HCT116 (cell line): ENCODE results near the gene EVC2. TPM values are rescaled to one million over a fixed set of nuclear protein-coding genes. Genes with fewer than 3 reads are reported as not detected.

ENCODE experiments used
- ATAC-seq: fragments of 200-7000 bp; cut with Tn5 transposase; 2 replicates; pipeline ENCODE4 v1.9.1; 2020; ENCODE audit warnings: mild to moderate bottlenecking, moderate library complexity
- BruUV-seq: library from RNA; stranded (reverse); fragments of 400-500 nt; replicated peaks from 2 replicates; lab custom pipeline; 2021; lab: Mats Ljungman, UMichigan
- CTCF ChIA-PET: fragments of 300-600 bp; sonication (Branson Sonifier 250); formaldehyde crosslinking; loops from one replicate; lab custom pipeline; 2021; ENCODE audit warnings: antibody characterized with exemption; lab: Charles Lee
- POLR2A ChIA-PET: fragments of 300-600, 350-600 bp; sonication (Branson Sonifier 250); formaldehyde crosslinking; loops from one replicate; lab custom pipeline; 2021; ENCODE audit warnings: antibody characterized with exemption; lab: Charles Lee
- RAD21 ChIA-PET, 2 experiments: fragments of 300-600 bp; sonication (Branson Sonifier 250); formaldehyde crosslinking; loops; one replicate each; lab custom pipeline; 2023; ENCODE audit warnings: low total read pairs in 2 of 2; ENCODE audit not compliant: uncharacterized antibody in 2 of 2, unreplicated experiment in 2 of 2, low non-redundant PET in 1 of 2; lab: Charles Lee
- DNase-seq: peaks from one replicate; pipeline ENCODE4 v3.0.0-alpha.2; 2010; ENCODE audit warnings: low read depth, low spot score
- H2AFZ ChIP-seq: fragments of 200-600 bp; shearing (Covaris generic), sonication (generic); 2 replicates; pipeline ENCODE4 v1.6.1; 2017; ENCODE audit warnings: low read depth, mixed run types, mixed read lengths, antibody characterized with exemption, low read length; ENCODE audit not compliant: poor library complexity, severe bottlenecking
- H3K27ac ChIP-seq: 2 replicates; pipeline ENCODE4 v1.5.1; 2012; ENCODE audit warnings: low read depth, low read length
- H3K27me3 ChIP-seq: fragments of 200-600 bp; sonication (generic); 2 replicates; pipeline ENCODE4 v1.6.1; 2016; ENCODE audit warnings: mixed run types, low read length, mixed read lengths; ENCODE audit not compliant: insufficient read depth
- H3K36me3 ChIP-seq, 2 experiments: fragments of 200-500 bp in 1 of 2; fragments of 200-600 bp in 1 of 2; sonication (Bioruptor generic) in 1 of 2; sonication (generic) in 1 of 2; 2 replicates each; pipeline versions ENCODE4 v1.5.1 to v1.6.1; 2014 to 2016; ENCODE audit warnings: low read length in 2 of 2, inconsistent platforms in 1 of 2, mixed read lengths in 1 of 2, mixed run types in 1 of 2; ENCODE audit not compliant: insufficient read depth in 2 of 2, control insufficient read depth in 1 of 2
- H3K4me1 ChIP-seq, 2 experiments: fragments of 200-600 bp in 1 of 2; sonication (generic) in 1 of 2; 2 replicates each; pipeline versions ENCODE4 v1.5.1 to v1.6.1; 2012 to 2017; ENCODE audit warnings: low read length in 2 of 2, inconsistent platforms in 1 of 2, mild to moderate bottlenecking in 1 of 2, mixed read lengths in 1 of 2, mixed run types in 1 of 2, moderate library complexity in 1 of 2; ENCODE audit not compliant: insufficient read depth in 2 of 2, control insufficient read depth in 1 of 2
- H3K4me2 ChIP-seq: fragments of 200-600 bp; sonication (generic); 2 replicates; pipeline ENCODE4 v1.6.1; 2017; ENCODE audit warnings: mixed run types, low read length, mixed read lengths
- H3K4me3 ChIP-seq, 2 experiments: fragments of 200-600 bp in 1 of 2; sonication (generic) in 1 of 2; replicated peaks in 1 of 2; 2 replicates each; pipeline ENCODE4 v1.5.1; 2011 to 2016; ENCODE audit warnings: low read length in 2 of 2, control low read depth in 1 of 2, low read depth in 1 of 2, mild to moderate bottlenecking in 1 of 2, mixed read lengths in 1 of 2, mixed run types in 1 of 2
- H3K79me2 ChIP-seq: fragments of 200-600 bp; sonication (generic); 2 replicates; pipeline ENCODE4 v1.6.1; 2017; ENCODE audit warnings: mild to moderate bottlenecking, mixed run types, low read length, moderate library complexity, mixed read lengths; ENCODE audit not compliant: insufficient read depth
- H3K9ac ChIP-seq: fragments of 200-600 bp; sonication (generic); 2 replicates; pipeline ENCODE4 v1.6.1; 2016; ENCODE audit warnings: low read length, mixed read lengths
- H3K9me2 ChIP-seq: fragments of 200-600 bp; sonication (generic), shearing (Covaris generic); 2 replicates; pipeline ENCODE4 v1.6.1; 2017; ENCODE audit warnings: mixed run types, mild to moderate bottlenecking, moderate library complexity; ENCODE audit not compliant: insufficient read depth
- H3K9me3 ChIP-seq, 2 experiments: fragments of 200-500 bp in 1 of 2; fragments of 200-600 bp in 1 of 2; sonication (Bioruptor generic) in 1 of 2; sonication (generic) in 1 of 2; 2 replicates each; pipeline ENCODE4 v1.6.1; 2014 to 2017; ENCODE audit warnings: low read length in 2 of 2, mixed read lengths in 2 of 2, inconsistent platforms in 1 of 2, low read depth in 1 of 2, mild to moderate bottlenecking in 1 of 2, mixed run types in 1 of 2, moderate library complexity in 1 of 2; ENCODE audit not compliant: control insufficient read depth in 1 of 2, insufficient read depth in 1 of 2
- H4K20me1 ChIP-seq: fragments of 200-600 bp; sonication (generic), shearing (Covaris generic); 2 replicates; pipeline ENCODE4 v1.6.1; 2017; ENCODE audit warnings: mixed run types, mild to moderate bottlenecking, moderate library complexity; ENCODE audit not compliant: insufficient read depth
- ATF3 ChIP-seq: IDR thresholded peaks from 2 replicates; pipeline ENCODE4 v1.6.1; 2012
- CBX3 ChIP-seq: IDR thresholded peaks from 2 replicates; pipeline ENCODE4 v1.6.1; 2012; ENCODE audit warnings: low read depth
- CEBPB ChIP-seq: IDR thresholded peaks from 2 replicates; pipeline ENCODE4 v1.6.1; 2012; ENCODE audit warnings: low read depth
- CTCF ChIP-seq, 3 experiments: fragments of 200-600 bp in 1 of 3; sonication (generic) in 1 of 3; IDR thresholded peaks in 2 of 3; conservative IDR thresholded peaks in 1 of 3; 2 replicates each; pipeline ENCODE4 v1.5.1; 2012 to 2017; ENCODE audit warnings: low read depth in 2 of 3, low read length in 2 of 3, antibody characterized with exemption in 1 of 3, borderline replicate concordance in 1 of 3, control low read depth in 1 of 3, mild to moderate bottlenecking in 1 of 3, mixed read lengths in 1 of 3, mixed run types in 1 of 3, moderate library complexity in 1 of 3; ENCODE audit not compliant: insufficient read depth in 1 of 3
- EGR1 ChIP-seq: IDR thresholded peaks from 2 replicates; pipeline ENCODE4 v1.6.1; 2012; ENCODE audit warnings: low read depth
- EZH2 ChIP-seq: fragments of 200-600 bp; sonication (generic); IDR thresholded peaks from 2 replicates; pipeline ENCODE4 v1.6.1; 2017; ENCODE audit warnings: antibody characterized with exemption, mixed run types
- EZH2phosphoT487 ChIP-seq: fragments of 200-600 bp; IDR thresholded peaks from 2 replicates; pipeline ENCODE4 v1.6.1; 2018; ENCODE audit warnings: antibody characterized with exemption, borderline replicate concordance
- JUND ChIP-seq: IDR thresholded peaks from 2 replicates; pipeline ENCODE4 v1.6.1; 2012
- POLR2AphosphoS5 ChIP-seq: IDR thresholded peaks from 2 replicates; pipeline ENCODE4 v1.6.1; 2011; ENCODE audit warnings: mild to moderate bottlenecking, low read depth, low read length, moderate library complexity
- SIN3A ChIP-seq: IDR thresholded peaks from 2 replicates; pipeline ENCODE4 v1.6.1; 2012; ENCODE audit warnings: low read depth
- SP1 ChIP-seq: IDR thresholded peaks from 2 replicates; pipeline ENCODE4 v1.6.1; 2012; ENCODE audit warnings: low read depth
- SRF ChIP-seq: IDR thresholded peaks from 2 replicates; pipeline ENCODE4 v1.6.1; 2012; ENCODE audit warnings: low read depth
- TCF7L2 ChIP-seq: IDR thresholded peaks from 2 replicates; pipeline ENCODE4 v1.7.0; 2011; ENCODE audit warnings: borderline replicate concordance, inconsistent platforms; ENCODE audit not compliant: insufficient read depth, insufficient read length; ENCODE audit errors: extremely low read depth
- ZBTB33 ChIP-seq: IDR thresholded peaks from 2 replicates; pipeline ENCODE4 v1.6.1; 2011; ENCODE audit warnings: mild to moderate bottlenecking, low read length, moderate library complexity; ENCODE audit not compliant: insufficient replicate concordance; ENCODE audit errors: extremely low read depth
- intact Hi-C: fragments of 100-400 bp; cut with micrococcal nuclease; formaldehyde crosslinking; loops from 2 replicates; pipeline ENCODE4 v1.10.0; 2022
- total RNA-seq: library from RNA; stranded (reverse); gene quantifications from one replicate; pipeline ENCODE4 v1.2.1, GENCODE V29; 2021; ENCODE audit not compliant: unreplicated experiment

Gene EVC2
- total RNA-seq, 1 experiment from 2014 or later: not detected

GRCh38 chr4:5573965-5574364, 134.4 kb downstream of the EVC2 start:
- ATAC-seq (no peak), DNase-seq (no peak)
- H3K9me3 ChIP-seq: no peaks in the 10 kb centered on the region
- no peak overlapping the region for H3K4me2 ChIP-seq
- ChIA-PET CTCF (no interaction called here), RAD21 (no interaction called here), POLR2A (no interaction called here)
- no TSS peak for BruUV-seq
- intact Hi-C loops: no loop called here
- H3K4me1 ChIP-seq: no peaks in the 10 kb centered on the region
- H3K9me2 ChIP-seq: no peaks in the 10 kb centered on the region
- no peak overlapping the region for H3K4me3 ChIP-seq
- H3K27ac ChIP-seq: no peak overlapping the region
- no peak for TF ChIP-seq ZBTB33
- no peak for TF ChIP-seq SRF
- TF ChIP-seq POLR2AphosphoS5: no peak
- TF ChIP-seq ATF3: no peak
- no peak for TF ChIP-seq CEBPB
- no peak for TF ChIP-seq TCF7L2
- no peak for TF ChIP-seq CBX3
- no peak for TF ChIP-seq CTCF (IDR thresholded peaks at IDR 0.05 in 2 of 3, conservative IDR thresholded peaks at IDR 0.05 in 1 of 3; ENCODE audit: borderline replicate concordance in 1 of 3, insufficient read depth in 1 of 3, low read depth in 2 of 3, low read length in 2 of 3)
- no peak for TF ChIP-seq EGR1
- no peak for TF ChIP-seq EZH2phosphoT487
- TF ChIP-seq SIN3A: no peak
- TF ChIP-seq SP1: no peak
- TF ChIP-seq EZH2: no peak
- no peak for TF ChIP-seq JUND
- TF ChIP-seq, all 23 proteins: peak for 0
- Histone ChIP-seq H2AFZ (no peak overlapping the region), H3K79me2 (no peaks in the 10 kb centered on the region), H3K36me3 (no peaks in the 10 kb centered on the region), H3K27me3 (peaks cover 52% of the 10 kb centered on the region), H3K9ac (no peak overlapping the region), H4K20me1 (no peaks in the 10 kb centered on the region)
